GM12878 (cell line): ENCODE results near the gene ADAMTS2.

Source experiments
- BCL11A ChIP-seq: IDR thresholded peaks from 2 replicates; pipeline ENCODE4 v1.6.1; 2011; ENCODE audit warnings: low read depth, low read length
- CHD4 ChIP-seq: fragments of 200-600 bp; sonication (generic); IDR thresholded peaks from 2 replicates; pipeline ENCODE4 v1.6.1; 2016; ENCODE audit warnings: mild to moderate bottlenecking
- CREB1 ChIP-seq: IDR thresholded peaks from 2 replicates; pipeline ENCODE4 v1.6.1; 2012; ENCODE audit warnings: low read depth, mild to moderate bottlenecking, inconsistent platforms
- CTCF ChIP-seq, 3 experiments: IDR thresholded peaks in 2 of 3; conservative IDR thresholded peaks in 1 of 3; 2 replicates each; pipeline ENCODE4 v1.5.1; 2011; ENCODE audit warnings: low read depth in 3 of 3, low read length in 3 of 3, mild to moderate bottlenecking in 3 of 3, control low read depth in 2 of 3, moderate library complexity in 2 of 3, inconsistent platforms in 1 of 3, mixed read lengths in 1 of 3; ENCODE audit not compliant: control insufficient read depth in 2 of 3, insufficient read depth in 1 of 3; ENCODE audit errors: extremely low read depth in 1 of 3
- EP300 ChIP-seq, 2 experiments: fragments of 150-350 bp in 1 of 2; IDR thresholded peaks; 2 replicates each; pipeline ENCODE4 v1.6.1; 2011 to 2012; ENCODE audit warnings: low read depth in 2 of 2, low read length in 2 of 2, borderline replicate concordance in 1 of 2, improper control_type of control experiment in 1 of 2, inconsistent platforms in 1 of 2; ENCODE audit not compliant: control insufficient read depth in 1 of 2
- FOXM1 ChIP-seq: IDR thresholded peaks from 2 replicates; pipeline ENCODE4 v1.6.1; 2012; ENCODE audit warnings: low read depth, mild to moderate bottlenecking, inconsistent platforms, low read length, moderate library complexity
- KLF5 ChIP-seq: fragments of 450-650 bp; IDR thresholded peaks from 2 replicates; pipeline ENCODE4 v1.6.1; 2014; ENCODE audit warnings: mild to moderate bottlenecking; ENCODE audit not compliant: partially characterized antibody
- PBX3 ChIP-seq: IDR thresholded peaks from 2 replicates; pipeline ENCODE4 v1.6.1; 2011; ENCODE audit warnings: mild to moderate bottlenecking, low read depth, low read length, moderate library complexity; ENCODE audit not compliant: insufficient replicate concordance
- ZBTB11 ChIP-seq: fragments of 450-650 bp; formaldehyde crosslinking; IDR thresholded peaks from 2 replicates; pipeline ENCODE4 v1.5.0; 2022; ENCODE audit warnings: mild to moderate bottlenecking, missing genetic modification characterization

DNA sequence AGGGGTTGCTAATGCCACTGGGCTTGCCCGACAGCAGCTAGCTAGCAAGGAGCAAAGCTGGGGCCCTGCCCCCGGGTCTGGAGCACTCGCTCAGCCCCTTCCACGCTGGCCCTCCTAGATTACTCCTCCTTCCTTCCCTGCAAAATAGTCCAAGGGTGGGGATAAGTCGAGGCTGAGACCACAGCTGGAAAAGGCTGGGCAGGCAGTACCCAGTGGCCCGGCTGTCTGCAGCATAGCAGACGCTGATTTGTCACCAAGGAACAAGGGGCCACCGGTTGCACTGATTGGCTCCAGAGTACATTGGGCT lies 73.9 kb downstream of the ADAMTS2 start:
- TF ChIP-seq EP300 (IDR thresholded peaks at IDR 0.05; ENCODE audit: borderline replicate concordance in 1 of 2, control insufficient read depth in 1 of 2, low read depth in 2 of 2, low read length in 2 of 2) (no peak), KLF5 (no peak), CHD4 (no peak), CTCF (IDR thresholded peaks at IDR 0.05 in 2 of 3, conservative IDR thresholded peaks at IDR 0.05 in 1 of 3; ENCODE audit: control insufficient read depth in 2 of 3, extremely low read depth in 1 of 3, insufficient read depth in 1 of 3, low read depth in 3 of 3, low read length in 3 of 3) (no peak), CREB1 (no peak), ZBTB11 (no peak), BCL11A (no peak), PBX3 (no peak), FOXM1 (no peak)
